HepG2 (cell line): ENCODE data around the gene DENND10. TPM values are rescaled to one million over a fixed set of nuclear protein-coding genes. Genes with fewer than 3 reads are reported as not detected.
A peak's percentile ranks its signal among the peaks of the same experiment; 100 is the strongest.

Experiments used
- HNRNPLL ChIP-seq: fragments of 200-400 bp; formaldehyde crosslinking; IDR thresholded peaks from 2 replicates; pipeline ENCODE4 v1.6.1; 2017; ENCODE audit warnings: mild to moderate bottlenecking, low read depth, low read length; ENCODE audit not compliant: poor library complexity, severe bottlenecking
- HOMEZ ChIP-seq: IDR thresholded peaks from 2 replicates; pipeline ENCODE4 v1.6.1; 2016; ENCODE audit warnings: low read depth
- IKZF1 ChIP-seq: fragments of 450-650 bp; IDR thresholded peaks from 2 replicates; pipeline ENCODE4 v1.7.1; 2016
- NCOA2 ChIP-seq: sonication (generic); formaldehyde crosslinking; IDR thresholded peaks from 2 replicates; pipeline ENCODE4 v1.8.0; 2022; ENCODE audit warnings: inconsistent platforms
- NRL ChIP-seq: sonication (generic); formaldehyde crosslinking; IDR thresholded peaks from 2 replicates; pipeline ENCODE4 v1.5.0; 2020; ENCODE audit warnings: missing genetic modification reagents, mild to moderate bottlenecking, moderate library complexity, borderline replicate concordance
- ZMYM2 ChIP-seq: sonication (generic); formaldehyde crosslinking; IDR thresholded peaks from 2 replicates; pipeline ENCODE4 v1.8.0; 2022; ENCODE audit warnings: mild to moderate bottlenecking, missing genetic modification reagents
- ZNF253 ChIP-seq: sonication (generic); formaldehyde crosslinking; IDR thresholded peaks from 2 replicates; pipeline ENCODE4 v1.8.0; 2022; ENCODE audit warnings: mild to moderate bottlenecking, missing genetic modification reagents, borderline replicate concordance
- ZNF460 ChIP-seq: sonication (generic); formaldehyde crosslinking; IDR thresholded peaks from 2 replicates; pipeline ENCODE4 v1.5.1; 2020; ENCODE audit warnings: missing genetic modification reagents, mild to moderate bottlenecking, borderline replicate concordance
- ZNF543 ChIP-seq: sonication (generic); formaldehyde crosslinking; IDR thresholded peaks from 2 replicates; pipeline ENCODE4 v1.4.0; 2020; ENCODE audit warnings: mild to moderate bottlenecking, missing genetic modification reagents
- ZNF891 ChIP-seq: sonication (generic); formaldehyde crosslinking; IDR thresholded peaks from 2 replicates; pipeline ENCODE4 v1.5.0; 2020; ENCODE audit warnings: mild to moderate bottlenecking, missing genetic modification reagents
- polyA plus RNA-seq, 8 experiments: library from polyadenylated mRNA; depleted of rRNA in 3 of 8; stranded (reverse) in 7 of 8; unstranded in 1 of 8; fragments of >200 nt; fragmentation: Illumina TruSeq in 4 of 8; extraction: Trizol in 4 of 8; gene quantifications; 2 replicates each; pipeline versions ENCODE4 v1.2.1 to v1.2.3, GENCODE V29; 2011 to 2016; ENCODE audit warnings: low read depth in 4 of 8, missing spikeins in 1 of 8, mixed read lengths in 1 of 8; ENCODE audit not compliant: insufficient read depth in 1 of 8
- total RNA-seq, 5 experiments: library from RNA; depleted of rRNA; stranded (reverse); fragments of >200 nt; fragmentation: Illumina TruSeq; extraction: Trizol; gene quantifications; 2 replicates each; pipeline ENCODE4 v1.2.3, GENCODE V29; 2016; ENCODE audit warnings: low read depth in 1 of 5
- TF ChIP-seq, protein P1 (sequence below), 2 experiments: sonication (generic) in 1 of 2; formaldehyde crosslinking in 1 of 2; IDR thresholded peaks; 2 replicates each; pipeline versions ENCODE4 v1.6.1 to v1.9.0; 2014 to 2022; ENCODE audit warnings: antibody characterized with exemption in 1 of 2, borderline replicate concordance in 1 of 2, inconsistent platforms in 1 of 2, low read depth in 1 of 2, missing genetic modification reagents in 1 of 2
- TF ChIP-seq, protein P2 (sequence below): sonication (generic); formaldehyde crosslinking; IDR thresholded peaks from 2 replicates; pipeline ENCODE4 v1.5.0; 2020; ENCODE audit warnings: mild to moderate bottlenecking, missing genetic modification reagents
- TF ChIP-seq, protein P3 (sequence below): IDR thresholded peaks from 2 replicates; pipeline ENCODE4 v1.6.1; 2012; ENCODE audit warnings: inconsistent platforms

Gene DENND10
- total and polyA plus RNA-seq, 2 of the 13 experiments (the other 11 are each of a cell fraction or from before 2014, with no cell fraction given), result 43.7 to 78.8 TPM

DNA sequence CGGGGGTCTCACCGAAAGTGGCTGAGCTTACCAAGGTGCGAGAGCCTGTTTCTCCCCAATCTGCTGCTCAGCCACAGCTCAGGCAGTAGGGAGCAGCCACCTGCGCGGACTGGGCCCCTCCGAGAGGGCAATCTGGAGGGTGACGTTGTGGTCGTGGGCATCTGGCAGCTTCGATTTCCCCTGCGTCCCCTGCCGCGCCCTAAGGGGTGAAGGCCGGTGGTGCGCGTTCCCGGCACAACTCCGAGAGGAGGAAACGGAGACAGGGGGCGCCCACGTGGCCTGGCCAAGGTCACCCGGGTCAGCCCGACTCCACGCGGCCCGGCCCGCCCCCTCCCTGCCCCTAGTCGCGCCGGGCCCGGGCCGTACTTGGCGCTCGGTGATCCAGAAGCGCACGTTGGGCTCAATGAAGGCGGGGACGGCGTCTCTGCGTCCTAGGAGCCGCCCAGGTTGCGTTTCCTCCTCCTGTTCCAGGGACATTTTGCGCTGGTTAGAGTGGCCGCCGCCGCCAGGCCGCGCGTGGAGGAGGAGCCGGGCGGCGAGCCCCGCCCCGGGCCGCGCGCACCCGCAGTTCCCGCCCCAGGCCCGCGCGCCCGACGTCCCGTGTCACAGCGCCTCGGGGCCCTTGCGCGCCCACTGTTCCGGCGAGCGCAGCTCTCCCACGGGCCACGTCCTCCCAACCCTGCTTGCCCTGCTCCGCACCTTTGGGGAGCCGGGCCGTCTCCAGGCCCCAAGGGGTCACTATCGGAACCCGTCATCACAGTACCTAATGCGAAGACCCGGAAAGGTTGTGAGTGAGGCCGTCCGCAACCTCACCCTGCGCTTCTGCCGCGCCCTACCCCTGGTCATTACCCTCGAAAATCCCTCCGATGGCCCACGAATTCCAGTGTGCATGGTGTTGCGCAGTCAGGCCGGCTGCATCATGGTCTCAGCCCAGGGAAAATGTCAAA lies 61.5 kb downstream of the DENND10 start, which contains the start of gene SFXN4 (continued):
- TF ChIP-seq, protein P1, sequence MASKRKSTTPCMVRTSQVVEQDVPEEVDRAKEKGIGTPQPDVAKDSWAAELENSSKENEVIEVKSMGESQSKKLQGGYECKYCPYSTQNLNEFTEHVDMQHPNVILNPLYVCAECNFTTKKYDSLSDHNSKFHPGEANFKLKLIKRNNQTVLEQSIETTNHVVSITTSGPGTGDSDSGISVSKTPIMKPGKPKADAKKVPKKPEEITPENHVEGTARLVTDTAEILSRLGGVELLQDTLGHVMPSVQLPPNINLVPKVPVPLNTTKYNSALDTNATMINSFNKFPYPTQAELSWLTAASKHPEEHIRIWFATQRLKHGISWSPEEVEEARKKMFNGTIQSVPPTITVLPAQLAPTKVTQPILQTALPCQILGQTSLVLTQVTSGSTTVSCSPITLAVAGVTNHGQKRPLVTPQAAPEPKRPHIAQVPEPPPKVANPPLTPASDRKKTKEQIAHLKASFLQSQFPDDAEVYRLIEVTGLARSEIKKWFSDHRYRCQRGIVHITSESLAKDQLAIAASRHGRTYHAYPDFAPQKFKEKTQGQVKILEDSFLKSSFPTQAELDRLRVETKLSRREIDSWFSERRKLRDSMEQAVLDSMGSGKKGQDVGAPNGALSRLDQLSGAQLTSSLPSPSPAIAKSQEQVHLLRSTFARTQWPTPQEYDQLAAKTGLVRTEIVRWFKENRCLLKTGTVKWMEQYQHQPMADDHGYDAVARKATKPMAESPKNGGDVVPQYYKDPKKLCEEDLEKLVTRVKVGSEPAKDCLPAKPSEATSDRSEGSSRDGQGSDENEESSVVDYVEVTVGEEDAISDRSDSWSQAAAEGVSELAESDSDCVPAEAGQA (IDR thresholded peaks at IDR 0.05; ENCODE audit: low read depth), result 0 out of 2 replicates have a peak, but pooled peaks have one; percentile 42
- TF ChIP-seq, protein P1 (CRISPR knock-in tag; IDR thresholded peaks at IDR 0.05; ENCODE audit: borderline replicate concordance), result no peak
- TF ChIP-seq HOMEZ (CRISPR knock-in tag) (peak; percentile 25; the same call in 1 of the 2 replicates), ZMYM2 (CRISPR knock-in tag) (0 out of 2 replicates have a peak, but pooled peaks have one; percentile 24), ZNF460 (CRISPR knock-in tag) (no peak), ZNF891 (peak; percentile 89), NRL (CRISPR knock-in tag) (peak; percentile 82), NCOA2 (CRISPR knock-in tag) (0 out of 2 replicates have a peak, but pooled peaks have one; percentile 32), HNRNPLL (peak; percentile 81), ZNF543 (CRISPR knock-in tag) (0 out of 2 replicates have a peak, but pooled peaks have one; percentile 68), ZNF253 (CRISPR knock-in tag) (no peak), IKZF1 (no peak)
- TF ChIP-seq, protein P2, sequence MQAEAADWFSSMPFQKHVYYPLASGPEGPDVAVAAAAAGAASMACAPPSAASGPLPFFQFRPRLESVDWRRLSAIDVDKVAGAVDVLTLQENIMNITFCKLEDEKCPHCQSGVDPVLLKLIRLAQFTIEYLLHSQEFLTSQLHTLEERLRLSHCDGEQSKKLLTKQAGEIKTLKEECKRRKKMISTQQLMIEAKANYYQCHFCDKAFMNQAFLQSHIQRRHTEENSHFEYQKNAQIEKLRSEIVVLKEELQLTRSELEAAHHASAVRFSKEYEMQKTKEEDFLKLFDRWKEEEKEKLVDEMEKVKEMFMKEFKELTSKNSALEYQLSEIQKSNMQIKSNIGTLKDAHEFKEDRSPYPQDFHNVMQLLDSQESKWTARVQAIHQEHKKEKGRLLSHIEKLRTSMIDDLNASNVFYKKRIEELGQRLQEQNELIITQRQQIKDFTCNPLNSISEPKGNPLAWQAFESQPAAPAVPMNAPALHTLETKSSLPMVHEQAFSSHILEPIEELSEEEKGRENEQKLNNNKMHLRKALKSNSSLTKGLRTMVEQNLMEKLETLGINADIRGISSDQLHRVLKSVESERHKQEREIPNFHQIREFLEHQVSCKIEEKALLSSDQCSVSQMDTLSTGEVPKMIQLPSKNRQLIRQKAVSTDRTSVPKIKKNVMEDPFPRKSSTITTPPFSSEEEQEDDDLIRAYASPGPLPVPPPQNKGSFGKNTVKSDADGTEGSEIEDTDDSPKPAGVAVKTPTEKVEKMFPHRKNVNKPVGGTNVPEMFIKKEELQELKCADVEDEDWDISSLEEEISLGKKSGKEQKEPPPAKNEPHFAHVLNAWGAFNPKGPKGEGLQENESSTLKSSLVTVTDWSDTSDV, result peak; percentile 84; the same call in 1 of the 2 replicates
- TF ChIP-seq, protein P3, sequence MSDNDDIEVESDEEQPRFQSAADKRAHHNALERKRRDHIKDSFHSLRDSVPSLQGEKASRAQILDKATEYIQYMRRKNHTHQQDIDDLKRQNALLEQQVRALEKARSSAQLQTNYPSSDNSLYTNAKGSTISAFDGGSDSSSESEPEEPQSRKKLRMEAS, result peak; percentile 99
